Measurements from ENCODE around the gene TRPM7. TPM values are rescaled to one million over a fixed set of nuclear protein-coding genes. Genes with fewer than 3 reads are reported as not detected.

Gene TRPM7
- total and polyA plus RNA-seq, 2 of the 13 experiments (the other 11 are each of a cell fraction or from before 2014, with no cell fraction given) = 11.0 to 36.0 TPM

- TF ChIP-seq ZBTB49 (CRISPR knock-in tag; IDR thresholded peaks at IDR 0.05; ENCODE audit: borderline replicate concordance) (no peak), SYNCRIP (IDR thresholded peaks at IDR 0.05; ENCODE audit: insufficient read depth, low read depth, low read length) (no peak), SP140L (CRISPR knock-in tag; IDR thresholded peaks at IDR 0.05; ENCODE audit: borderline replicate concordance) (no peak), RERE (CRISPR knock-in tag; IDR thresholded peaks at IDR 0.05; ENCODE audit: low read depth) (no peak), DNMT1 (CRISPR knock-in tag; IDR thresholded peaks at IDR 0.05) (no peak), ZNF333 (CRISPR knock-in tag; IDR thresholded peaks at IDR 0.05; ENCODE audit: borderline replicate concordance) (no peak), ZNF513 (CRISPR knock-in tag; conservative IDR thresholded peaks at IDR 0.05) (no peak), SIN3A (IDR thresholded peaks at IDR 0.05; ENCODE audit: borderline replicate concordance, low read depth, low read length) (no peak), ZMAT3 (CRISPR knock-in tag; conservative IDR thresholded peaks at IDR 0.05) (no peak), RNF2 (conservative IDR thresholded peaks at IDR 0.05; ENCODE audit: low read depth) (no peak), ZNF609 (CRISPR knock-in tag; IDR thresholded peaks at IDR 0.05; ENCODE audit: borderline replicate concordance) (no peak), ZNF597 (CRISPR knock-in tag; IDR thresholded peaks at IDR 0.05) (no peak)
Measured at GRCh38 chr15:50590288-50590687, 96.3 kb downstream of the TRPM7 start (continued).
